Activated B cell treated with CpG ODN at 0.5 μM for 24 hours (primary cell): Measurements from ENCODE around the gene NEK1. TPM values are rescaled to one million over a fixed set of nuclear protein-coding genes. Genes with fewer than 3 reads are reported as not detected.

Source experiments
- ATAC-seq: fragments of 200-7000 bp; cut with Tn5 transposase; one replicate; pipeline ENCODE4 v1.10.0; 2021; ENCODE audit warnings: low read depth, mild to moderate bottlenecking, moderate library complexity
- CTCF ChIA-PET: fragments of 350-600 bp; sonication (Branson Sonifier 250); formaldehyde crosslinking; loops from one replicate; lab custom pipeline; 2021; ENCODE audit warnings: antibody characterized with exemption; lab: Charles Lee
- POLR2A ChIA-PET: fragments of 350-600 bp; sonication (Branson Sonifier 250); formaldehyde crosslinking; loops from one replicate; lab custom pipeline; 2021; ENCODE audit warnings: antibody characterized with exemption; lab: Charles Lee
- DNase-seq: peaks from one replicate; pipeline ENCODE4 v3.0.0; 2022
- H3K27ac Mint-ChIP-seq: one replicate; pipeline ENCODE4 v1.8.0; 2020; ENCODE audit warnings: mixed read lengths
- H3K27me3 Mint-ChIP-seq: one replicate; pipeline ENCODE4 v1.8.0; 2021; ENCODE audit warnings: mixed read lengths
- H3K36me3 Mint-ChIP-seq: one replicate; pipeline ENCODE4 v1.8.0; 2021; ENCODE audit warnings: low read depth, mixed read lengths
- H3K4me1 Mint-ChIP-seq: one replicate; pipeline ENCODE4 v1.8.0; 2021; ENCODE audit warnings: mixed read lengths
- H3K4me3 Mint-ChIP-seq: one replicate; pipeline ENCODE4 v1.8.0; 2020; ENCODE audit warnings: mild to moderate bottlenecking, mixed read lengths
- H3K9me3 Mint-ChIP-seq: one replicate; pipeline ENCODE4 v1.8.0; 2020; ENCODE audit warnings: mixed read lengths
- intact Hi-C: fragments of 100-400 bp; cut with micrococcal nuclease; formaldehyde crosslinking; loops from one replicate; pipeline ENCODE4 v1.15.1; 2024
- total RNA-seq: library from RNA; stranded (reverse); gene quantifications from 2 replicates; pipeline ENCODE4 v1.2.3, GENCODE V29; 2022
- TF ChIP-seq, protein P1 (sequence below): fragments of 200-600 bp; IDR thresholded peaks from one replicate; pipeline ENCODE4 v1.8.0; 2022; ENCODE audit warnings: antibody characterized with exemption, mild to moderate bottlenecking

The NEK1 gene
- total RNA-seq, 1 donor from 2014 or later = 14.3 TPM

DNA sequence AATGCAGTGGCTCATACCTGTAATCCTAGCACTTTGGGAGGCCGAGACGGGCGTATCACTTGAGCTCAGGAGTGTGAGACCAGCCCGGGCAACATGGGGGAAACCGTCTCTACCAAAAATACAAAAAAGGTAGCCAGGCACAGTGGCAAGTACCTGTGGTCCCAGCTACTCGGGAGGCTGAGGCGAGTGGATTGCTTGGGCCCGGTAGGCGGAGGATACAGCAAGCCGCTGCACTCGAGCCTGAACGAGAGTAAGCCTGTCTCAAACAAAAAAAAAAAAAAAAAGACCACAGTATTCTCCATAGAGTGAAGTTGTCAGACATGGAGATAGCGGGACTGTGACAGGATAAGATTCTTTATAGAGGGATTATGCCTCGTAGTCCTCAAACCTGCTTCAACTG, 265.5 kb downstream of the NEK1 start:
- TF ChIP-seq, protein P1, sequence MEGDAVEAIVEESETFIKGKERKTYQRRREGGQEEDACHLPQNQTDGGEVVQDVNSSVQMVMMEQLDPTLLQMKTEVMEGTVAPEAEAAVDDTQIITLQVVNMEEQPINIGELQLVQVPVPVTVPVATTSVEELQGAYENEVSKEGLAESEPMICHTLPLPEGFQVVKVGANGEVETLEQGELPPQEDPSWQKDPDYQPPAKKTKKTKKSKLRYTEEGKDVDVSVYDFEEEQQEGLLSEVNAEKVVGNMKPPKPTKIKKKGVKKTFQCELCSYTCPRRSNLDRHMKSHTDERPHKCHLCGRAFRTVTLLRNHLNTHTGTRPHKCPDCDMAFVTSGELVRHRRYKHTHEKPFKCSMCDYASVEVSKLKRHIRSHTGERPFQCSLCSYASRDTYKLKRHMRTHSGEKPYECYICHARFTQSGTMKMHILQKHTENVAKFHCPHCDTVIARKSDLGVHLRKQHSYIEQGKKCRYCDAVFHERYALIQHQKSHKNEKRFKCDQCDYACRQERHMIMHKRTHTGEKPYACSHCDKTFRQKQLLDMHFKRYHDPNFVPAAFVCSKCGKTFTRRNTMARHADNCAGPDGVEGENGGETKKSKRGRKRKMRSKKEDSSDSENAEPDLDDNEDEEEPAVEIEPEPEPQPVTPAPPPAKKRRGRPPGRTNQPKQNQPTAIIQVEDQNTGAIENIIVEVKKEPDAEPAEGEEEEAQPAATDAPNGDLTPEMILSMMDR = no peak
- H3K27me3 Mint-ChIP-seq = no peaks in the 10 kb centered on the region

GRCh38 chr4:169345316-169345721, 267.1 kb downstream of the NEK1 start:
- Mint-ChIP-seq H3K9me3 (no peaks in the 10 kb centered on the region), H3K36me3 (no peaks in the 10 kb centered on the region), H3K27ac (no peak overlapping the region), H3K4me1 (no peaks in the 10 kb centered on the region), H3K4me3 (no peak overlapping the region), H3K27me3 (no peaks in the 10 kb centered on the region)
- DNase-seq (no peak), ATAC-seq (no peak)
- intact Hi-C loops = no loop called here
- POLR2A ChIA-PET = no interaction called here
- CTCF ChIA-PET = no interaction called here
- TF ChIP-seq, protein P1 = no peak

More for the DNA sequence above, 265.5 kb downstream of the NEK1 start:
- ATAC-seq = no peak
- H3K27ac Mint-ChIP-seq = no peak overlapping the region
- POLR2A ChIA-PET = no interaction called here
- CTCF ChIA-PET = no interaction called here
- intact Hi-C loops = no loop called here
- no peak overlapping the region for H3K4me3 Mint-ChIP-seq
- H3K36me3 Mint-ChIP-seq = no peaks in the 10 kb centered on the region
- H3K9me3 Mint-ChIP-seq = no peaks in the 10 kb centered on the region
- no peak for DNase-seq
- no peaks in the 10 kb centered on the region for H3K4me1 Mint-ChIP-seq

Other genes with a start within 250 kb of the NEK1 start
- 23.0 and 28.6 TPM in 2 replicates for gene CLCN3, start 8.0 kb upstream of the NEK1 start, total RNA-seq
- gene HPF1, start 145.4 kb upstream of the NEK1 start, total RNA-seq = 17.9 and 19.5 TPM in 2 replicates